Measurements from ENCODE around the gene MSI2. TPM values are rescaled to one million over a fixed set of nuclear protein-coding genes. Genes with fewer than 3 reads are reported as not detected.

MSI2 gene
- total RNA-seq, 2 donors from 2014 or later, result 88.3 to 114 TPM

DNA sequence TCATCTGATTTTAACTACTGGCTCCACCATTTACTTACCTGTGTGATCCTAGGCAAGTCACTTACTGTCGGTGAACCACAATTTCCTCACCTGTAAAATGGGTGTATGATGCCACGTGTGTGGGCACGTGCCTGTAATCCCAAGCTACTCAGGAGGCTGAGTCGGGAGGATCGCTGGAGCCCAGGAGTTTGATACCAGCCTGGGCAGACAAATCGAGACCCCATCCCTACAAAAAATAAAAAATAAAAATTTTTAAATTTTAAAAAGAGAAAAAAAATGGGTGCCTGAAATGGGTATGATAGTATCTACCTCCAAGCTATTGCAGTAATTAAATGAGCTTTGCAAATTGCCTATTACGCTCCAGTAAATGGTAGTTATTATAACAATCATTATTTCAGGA is 263.5 kb downstream of the MSI2 start:
- Histone ChIP-seq H3K9ac (ENCODE audit: extremely low read depth, low read length, poor library complexity, severe bottlenecking) (no peak overlapping the region), H3K4me3 (ENCODE audit: low read length) (no peak overlapping the region), H3K36me3 (ENCODE audit: control insufficient read depth, insufficient read depth, low read length) (no peaks in the 10 kb centered on the region), H3K9me3 (ENCODE audit: control insufficient read depth, low read length) (peaks cover 5% of the 10 kb centered on the region), H3K27me3 (ENCODE audit: control insufficient read depth, insufficient read depth, low read length, poor library complexity, severe bottlenecking) (no peaks in the 10 kb centered on the region), H3K4me1 (ENCODE audit: control insufficient read depth, insufficient read depth, low read length) (peaks cover 18% of the 10 kb centered on the region), H3K27ac (ENCODE audit: low read depth, low read length) (peak overlapping the region; percentile 84)
- Mint-ChIP-seq H3K4me3 (no peak overlapping the region), H3K9me3 (no peaks in the 10 kb centered on the region), H3K36me3 (ENCODE audit: low read depth) (peaks cover 6% of the 10 kb centered on the region), H3K4me1 (peaks cover 41% of the 10 kb centered on the region), H3K27ac (peak overlapping the region; percentile 78), H3K27me3 (ENCODE audit: insufficient read depth) (no peaks in the 10 kb centered on the region)
- TF ChIP-seq, protein P1, sequence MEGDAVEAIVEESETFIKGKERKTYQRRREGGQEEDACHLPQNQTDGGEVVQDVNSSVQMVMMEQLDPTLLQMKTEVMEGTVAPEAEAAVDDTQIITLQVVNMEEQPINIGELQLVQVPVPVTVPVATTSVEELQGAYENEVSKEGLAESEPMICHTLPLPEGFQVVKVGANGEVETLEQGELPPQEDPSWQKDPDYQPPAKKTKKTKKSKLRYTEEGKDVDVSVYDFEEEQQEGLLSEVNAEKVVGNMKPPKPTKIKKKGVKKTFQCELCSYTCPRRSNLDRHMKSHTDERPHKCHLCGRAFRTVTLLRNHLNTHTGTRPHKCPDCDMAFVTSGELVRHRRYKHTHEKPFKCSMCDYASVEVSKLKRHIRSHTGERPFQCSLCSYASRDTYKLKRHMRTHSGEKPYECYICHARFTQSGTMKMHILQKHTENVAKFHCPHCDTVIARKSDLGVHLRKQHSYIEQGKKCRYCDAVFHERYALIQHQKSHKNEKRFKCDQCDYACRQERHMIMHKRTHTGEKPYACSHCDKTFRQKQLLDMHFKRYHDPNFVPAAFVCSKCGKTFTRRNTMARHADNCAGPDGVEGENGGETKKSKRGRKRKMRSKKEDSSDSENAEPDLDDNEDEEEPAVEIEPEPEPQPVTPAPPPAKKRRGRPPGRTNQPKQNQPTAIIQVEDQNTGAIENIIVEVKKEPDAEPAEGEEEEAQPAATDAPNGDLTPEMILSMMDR (conservative IDR thresholded peaks at IDR 0.05), result no peak
- DNase-seq, result no peak
- WGBS, 2 experiments (ENCODE audit: insufficient coverage in 1 of 2, insufficient read length in 1 of 2), result 89 to 100% methylated on average over 2 to 5 of the region's 7 CpGs

DNA sequence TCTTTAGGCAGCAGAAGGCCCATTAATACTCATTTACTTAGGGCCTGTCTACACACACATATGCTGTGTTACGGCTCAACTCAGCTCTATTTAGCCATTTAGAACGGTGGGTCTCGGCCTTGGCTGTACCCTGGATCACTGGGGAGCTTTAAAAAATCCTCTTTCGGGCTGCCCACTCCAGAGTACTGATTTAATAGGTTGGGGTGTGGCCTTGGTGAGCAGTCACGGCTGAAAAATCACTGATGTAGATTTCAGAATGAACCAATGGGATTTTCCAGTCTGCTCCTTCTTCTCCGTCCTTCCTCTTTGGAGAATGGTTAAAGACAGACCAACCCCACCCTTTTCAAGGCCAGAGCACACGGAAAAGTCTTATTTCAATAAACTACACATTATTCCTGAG is 265.3 kb downstream of the MSI2 start:
- no peak overlapping the region for H3K9ac ChIP-seq (ENCODE audit: extremely low read depth, low read length, poor library complexity, severe bottlenecking)
- no peaks in the 10 kb centered on the region for H3K27me3 ChIP-seq (ENCODE audit: control insufficient read depth, insufficient read depth, low read length, poor library complexity, severe bottlenecking)
- H3K36me3 ChIP-seq (ENCODE audit: control insufficient read depth, insufficient read depth, low read length), result no peaks in the 10 kb centered on the region
- no peak overlapping the region for H3K27ac ChIP-seq (ENCODE audit: low read depth, low read length)
- TF ChIP-seq, protein P1 (conservative IDR thresholded peaks at IDR 0.05), result no peak
- H3K9me3 Mint-ChIP-seq, result no peaks in the 10 kb centered on the region
- no peak overlapping the region for H3K4me3 Mint-ChIP-seq
- H3K4me1 Mint-ChIP-seq, result peaks cover 43% of the 10 kb centered on the region
- peaks cover 19% of the 10 kb centered on the region for H3K4me1 ChIP-seq (ENCODE audit: control insufficient read depth, insufficient read depth, low read length)
- no peak overlapping the region for H3K4me3 ChIP-seq (ENCODE audit: low read length)
- no peaks in the 10 kb centered on the region for H3K36me3 Mint-ChIP-seq (ENCODE audit: low read depth)
- WGBS, 2 experiments (ENCODE audit: insufficient coverage in 1 of 2, insufficient read length in 1 of 2), result 91 to 93% methylated on average over 6 to 7 of the region's 7 CpGs
- no peaks in the 10 kb centered on the region for H3K9me3 ChIP-seq (ENCODE audit: control insufficient read depth, low read length)
- H3K27ac Mint-ChIP-seq, result no peak overlapping the region
- DNase-seq, result no peak
- no peaks in the 10 kb centered on the region for H3K27me3 Mint-ChIP-seq (ENCODE audit: insufficient read depth)

DNA sequence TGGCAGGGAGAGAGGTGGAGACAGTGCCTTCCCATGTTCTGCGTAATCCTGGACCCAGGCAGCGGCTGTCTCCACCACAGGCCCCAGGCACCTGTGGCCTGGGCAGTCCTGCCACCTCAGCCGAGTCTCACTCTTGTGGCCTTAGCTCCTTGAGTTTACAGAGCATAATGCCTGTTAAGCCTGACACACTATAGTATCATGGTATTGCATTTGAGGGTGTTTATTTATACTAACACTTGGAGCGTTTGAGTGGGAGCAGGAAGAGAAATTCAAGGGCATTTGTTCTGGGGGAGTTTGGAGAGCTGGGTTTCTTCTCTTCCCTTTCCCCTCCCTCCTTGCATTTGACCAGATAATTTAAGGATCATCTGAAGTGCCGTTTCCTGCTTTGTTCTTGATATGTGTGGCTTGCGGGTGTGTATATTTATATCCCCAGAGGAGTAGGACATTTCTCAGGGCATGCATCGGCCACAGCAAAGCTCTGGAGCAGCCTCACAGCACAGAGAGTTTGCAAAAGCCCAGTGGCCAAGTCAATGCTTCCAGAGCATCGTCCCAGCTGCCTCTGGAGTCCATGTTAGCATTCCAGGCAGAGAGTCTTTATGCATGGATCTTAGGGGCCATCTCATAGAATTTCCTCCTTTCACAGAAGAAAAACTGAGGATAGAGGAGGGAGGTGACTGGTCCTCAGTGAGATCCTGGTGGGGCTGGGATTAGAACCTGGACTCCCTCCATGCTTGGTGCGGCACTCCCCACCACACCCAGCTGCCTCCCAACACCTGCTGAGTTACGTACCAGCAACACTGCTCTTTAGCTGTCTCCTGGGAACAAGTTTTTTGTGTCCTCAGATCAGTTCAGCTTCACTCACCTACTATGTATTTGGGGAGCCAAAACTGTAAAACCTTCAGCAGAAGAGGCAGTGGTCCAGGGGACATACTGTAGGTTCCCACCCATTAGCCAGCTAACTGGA is 266.0 kb downstream of the MSI2 start:
- Mint-ChIP-seq H3K9me3 (no peaks in the 10 kb centered on the region), H3K27me3 (ENCODE audit: insufficient read depth) (no peaks in the 10 kb centered on the region), H3K27ac (no peak overlapping the region), H3K4me3 (no peak overlapping the region), H3K36me3 (ENCODE audit: low read depth) (no peaks in the 10 kb centered on the region), H3K4me1 (peaks cover 38% of the 10 kb centered on the region)
- H3K9me3 ChIP-seq (ENCODE audit: control insufficient read depth, low read length), result no peaks in the 10 kb centered on the region
- H3K27ac ChIP-seq (ENCODE audit: low read depth, low read length), result no peak overlapping the region
- DNase-seq, result no peak
- H3K36me3 ChIP-seq (ENCODE audit: control insufficient read depth, insufficient read depth, low read length), result no peaks in the 10 kb centered on the region
- TF ChIP-seq, protein P1 (conservative IDR thresholded peaks at IDR 0.05), result no peak
- no peak overlapping the region for H3K9ac ChIP-seq (ENCODE audit: extremely low read depth, low read length, poor library complexity, severe bottlenecking)
- H3K4me1 ChIP-seq (ENCODE audit: control insufficient read depth, insufficient read depth, low read length), result peaks cover 18% of the 10 kb centered on the region
- no peaks in the 10 kb centered on the region for H3K27me3 ChIP-seq (ENCODE audit: control insufficient read depth, insufficient read depth, low read length, poor library complexity, severe bottlenecking)
- H3K4me3 ChIP-seq (ENCODE audit: low read length), result no peak overlapping the region
- WGBS, 2 experiments (ENCODE audit: insufficient coverage in 1 of 2, insufficient read length in 1 of 2), result 95 to 100% methylated on average over 1 to 10 of the region's 10 CpGs

Data from endodermal cell (in vitro differentiated cells).